HepG2 (cell line): ENCODE measurements around the gene CMIP. TPM values are rescaled to one million over a fixed set of nuclear protein-coding genes. Genes with fewer than 3 reads are reported as not detected.
A peak's percentile ranks its signal among the peaks of the same experiment; 100 is the strongest.

Experiments
- ATF7-NPFF ChIP-seq: sonication (generic); formaldehyde crosslinking; IDR thresholded peaks from 2 replicates; pipeline ENCODE4 v1.8.1; 2023; ENCODE audit warnings: mild to moderate bottlenecking, low read depth, missing genetic modification reagents, moderate library complexity
- CBFB ChIP-seq: sonication (generic); formaldehyde crosslinking; IDR thresholded peaks from 2 replicates; pipeline ENCODE4 v1.4.0; 2020; ENCODE audit warnings: missing genetic modification reagents
- GATAD2A ChIP-seq: IDR thresholded peaks from 2 replicates; pipeline ENCODE4 v1.6.1; 2016
- IRF2 ChIP-seq: IDR thresholded peaks from 2 replicates; pipeline ENCODE4 v1.6.1; 2018; ENCODE audit warnings: missing genetic modification reagents, missing compliant biosample characterization
- KAT8 ChIP-seq: IDR thresholded peaks from 2 replicates; pipeline ENCODE4 v1.6.1; 2016; ENCODE audit warnings: missing genetic modification reagents, missing compliant biosample characterization
- RARA ChIP-seq: IDR thresholded peaks from 2 replicates; pipeline ENCODE4 v1.6.1; 2016; ENCODE audit warnings: missing genetic modification reagents, missing compliant biosample characterization
- SKI ChIP-seq: fragments of 450-650 bp; IDR thresholded peaks from one replicate; pipeline ENCODE4 v1.6.1; 2018; ENCODE audit warnings: mild to moderate bottlenecking; ENCODE audit not compliant: partially characterized antibody
- TCF12 ChIP-seq, 2 experiments: fragments of 450-650 bp in 1 of 2; sonication (generic) in 1 of 2; formaldehyde crosslinking in 1 of 2; IDR thresholded peaks; 2 replicates each; pipeline versions ENCODE4 v1.6.1 to v1.8.0; 2017 to 2022; ENCODE audit warnings: antibody characterized with exemption in 1 of 2, mild to moderate bottlenecking in 1 of 2, missing genetic modification reagents in 1 of 2, moderate library complexity in 1 of 2
- TIGD3 ChIP-seq: sonication (generic); formaldehyde crosslinking; IDR thresholded peaks from 2 replicates; pipeline ENCODE4 v1.5.1; 2020; ENCODE audit warnings: mild to moderate bottlenecking, missing genetic modification reagents, borderline replicate concordance
- USF2 ChIP-seq, 2 experiments: sonication (generic) in 1 of 2; formaldehyde crosslinking in 1 of 2; IDR thresholded peaks; 2 replicates each; pipeline versions ENCODE4 v1.5.1 to v1.6.1; 2011 to 2020; ENCODE audit warnings: borderline replicate concordance in 1 of 2, low read depth in 1 of 2, low read length in 1 of 2, mild to moderate bottlenecking in 1 of 2, missing genetic modification reagents in 1 of 2, moderate library complexity in 1 of 2
- ZBTB26 ChIP-seq: IDR thresholded peaks from 2 replicates; pipeline ENCODE4 v1.6.1; 2016; ENCODE audit warnings: missing compliant biosample characterization, missing genetic modification reagents, borderline replicate concordance
- ZBTB43 ChIP-seq: sonication (generic); formaldehyde crosslinking; conservative IDR thresholded peaks from 2 replicates; pipeline ENCODE4 v1.4.0; 2020; ENCODE audit warnings: missing genetic modification reagents
- ZHX1 ChIP-seq: sonication (generic); formaldehyde crosslinking; IDR thresholded peaks from 2 replicates; pipeline ENCODE4 v1.8.1; 2022; ENCODE audit warnings: low read depth, mild to moderate bottlenecking, missing genetic modification reagents
- ZNF143 ChIP-seq: sonication (generic); formaldehyde crosslinking; IDR thresholded peaks from 2 replicates; pipeline ENCODE4 v1.4.0; 2020; ENCODE audit warnings: missing genetic modification reagents
- ZNF180 ChIP-seq: sonication (generic); formaldehyde crosslinking; IDR thresholded peaks from 2 replicates; pipeline ENCODE4 v1.4.0; 2020; ENCODE audit warnings: low read depth, missing genetic modification reagents, borderline replicate concordance
- ZNF232 ChIP-seq: sonication (generic); formaldehyde crosslinking; IDR thresholded peaks from 2 replicates; pipeline ENCODE4 v1.4.0; 2020; ENCODE audit warnings: missing genetic modification reagents, borderline replicate concordance
- ZNF296 ChIP-seq: sonication (generic); formaldehyde crosslinking; conservative IDR thresholded peaks from 2 replicates; pipeline ENCODE4 v1.5.0; 2020; ENCODE audit warnings: mild to moderate bottlenecking, missing genetic modification reagents
- ZNF331 ChIP-seq: sonication (generic); formaldehyde crosslinking; IDR thresholded peaks from 2 replicates; pipeline ENCODE4 v1.4.0; 2020; ENCODE audit warnings: missing genetic modification reagents
- ZZZ3 ChIP-seq: sonication (generic); formaldehyde crosslinking; IDR thresholded peaks from 2 replicates; pipeline ENCODE4 v1.4.0; 2020; ENCODE audit warnings: missing genetic modification reagents, mild to moderate bottlenecking, borderline replicate concordance
- polyA plus RNA-seq, 8 experiments: library from polyadenylated mRNA; depleted of rRNA in 3 of 8; stranded (reverse) in 7 of 8; unstranded in 1 of 8; fragments of >200 nt; fragmentation: Illumina TruSeq in 4 of 8; extraction: Trizol in 4 of 8; gene quantifications; 2 replicates each; pipeline versions ENCODE4 v1.2.1 to v1.2.3, GENCODE V29; 2011 to 2016; ENCODE audit warnings: low read depth in 4 of 8, missing spikeins in 1 of 8, mixed read lengths in 1 of 8; ENCODE audit not compliant: insufficient read depth in 1 of 8
- total RNA-seq, 5 experiments: library from RNA; depleted of rRNA; stranded (reverse); fragments of >200 nt; fragmentation: Illumina TruSeq; extraction: Trizol; gene quantifications; 2 replicates each; pipeline ENCODE4 v1.2.3, GENCODE V29; 2016; ENCODE audit warnings: low read depth in 1 of 5

The CMIP gene
- total and polyA plus RNA-seq, 2 of the 13 experiments (the other 11 are each of a cell fraction or from before 2014, with no cell fraction given): 10.9 to 18.1 TPM

- TF ChIP-seq ZHX1 (CRISPR knock-in tag): no peak
- TF ChIP-seq KAT8 (CRISPR knock-in tag): no peak
- peak; percentile 17 for TF ChIP-seq SKI
- no peak for TF ChIP-seq ZNF180
- TF ChIP-seq ZZZ3: 0 out of 2 replicates have a peak, but pooled peaks have one; percentile 70
- peak; percentile 8; the same call in 1 of the 2 replicates for TF ChIP-seq ATF7-NPFF
- TF ChIP-seq CBFB (CRISPR knock-in tag): no peak
- no peak for TF ChIP-seq ZNF296 (CRISPR knock-in tag)
- no peak for TF ChIP-seq TCF12 (IDR thresholded peaks at IDR 0.05)
- peak; percentile 63; the same call in 1 of the 2 replicates for TF ChIP-seq TCF12 (CRISPR knock-in tag; IDR thresholded peaks at IDR 0.05)
- peak; percentile 78 for TF ChIP-seq RARA (CRISPR knock-in tag)
- TF ChIP-seq ZBTB43 (CRISPR knock-in tag): 0 out of 2 replicates have a peak, but pooled peaks have one; percentile 18
- TF ChIP-seq ZNF232 (CRISPR knock-in tag): peak; percentile 18; the same call in 1 of the 2 replicates
- TF ChIP-seq IRF2: peak; percentile 47; the same call in 1 of the 2 replicates
- no peak for TF ChIP-seq ZBTB26 (CRISPR knock-in tag)
- TF ChIP-seq ZNF143: peak; percentile 34; the same call in 1 of the 2 replicates
- no peak for TF ChIP-seq USF2 (IDR thresholded peaks at IDR 0.05; ENCODE audit: low read depth, low read length)
- no peak for TF ChIP-seq USF2 (CRISPR knock-in tag; IDR thresholded peaks at IDR 0.05; ENCODE audit: borderline replicate concordance)
- TF ChIP-seq TIGD3: no peak
- peak; percentile 77 for TF ChIP-seq GATAD2A
- TF ChIP-seq ZNF331 (CRISPR knock-in tag): peak; percentile 56; the same call in 1 of the 2 replicates
These were observed 180.3 kb downstream of the CMIP start (continued) for GRCh38 chr16:81624760-81625543.
